Measurements from ENCODE around the gene DGKE.

The DGKE gene

DNA sequence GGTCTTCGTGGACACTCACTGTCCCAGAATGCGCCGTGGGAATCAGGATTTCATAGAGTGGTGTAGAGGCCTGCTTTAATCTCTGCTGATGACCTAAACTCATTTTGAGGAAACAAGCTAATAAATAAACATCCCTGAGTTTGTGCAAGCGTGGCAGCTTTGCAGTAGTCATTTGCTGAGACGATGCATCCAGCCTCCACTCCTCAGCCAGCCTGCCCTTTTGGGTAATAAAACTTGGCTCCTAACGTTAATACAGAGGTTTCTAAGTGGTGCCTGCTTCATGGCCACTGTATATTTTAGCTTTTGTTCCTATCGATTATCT is 1.3 kb downstream of the DGKE start:
- H3K27me3 ChIP-seq (ENCODE audit: control insufficient read depth in 5 of 5, insufficient read depth in 4 of 5, low read length in 5 of 5): peaks cover 0 to 2% (median 0%) of the 10 kb centered on the region in 5 donors
- peak overlapping the region in 4 of 5 donors; percentile 26 to 72 (median 54) for H3K9ac ChIP-seq (ENCODE audit: low read length in 5 of 5)
- H3K36me3 ChIP-seq (ENCODE audit: control insufficient read depth in 5 of 5, insufficient read depth in 5 of 5, low read length in 5 of 5): peaks cover 0 to 8% (median 0%) of the 10 kb centered on the region in 5 donors
- no peaks in the 10 kb centered on the region for H3K9me3 ChIP-seq (ENCODE audit: control insufficient read depth in 5 of 5, low read length in 5 of 5)
- peaks cover 0 to 55% (median 30%) of the 10 kb centered on the region in 5 donors for H3K4me1 ChIP-seq (ENCODE audit: control insufficient read depth in 5 of 5, insufficient read depth in 5 of 5, low read length in 5 of 5)
- no peak overlapping the region for H3K27ac ChIP-seq (ENCODE audit: low read depth, low read length)
- peak overlapping the region in 4 of 5 donors; percentile 62 to 85 (median 74) for H3K4me3 ChIP-seq (ENCODE audit: low read depth in 1 of 5, low read length in 5 of 5)

DNA sequence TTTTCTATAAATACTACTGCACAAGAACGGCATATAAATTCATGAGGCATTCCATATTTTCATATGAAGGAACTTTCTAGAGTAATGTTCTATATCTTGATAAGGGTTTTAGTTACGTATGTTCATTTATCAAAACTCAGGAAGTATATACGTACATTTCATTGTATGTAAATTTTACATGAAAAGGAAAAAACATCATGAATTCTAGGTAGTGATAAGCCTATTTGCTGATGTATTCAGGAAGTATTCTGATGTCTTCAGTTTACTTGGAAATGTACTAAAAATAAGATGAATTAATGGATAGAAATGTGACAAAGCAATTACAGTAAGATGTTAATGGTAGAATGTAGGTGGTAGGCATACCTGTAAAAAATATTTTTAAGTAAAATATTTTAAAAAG is 4.7 kb downstream of the DGKE start:
- Histone ChIP-seq H3K4me1 (ENCODE audit: control insufficient read depth in 5 of 5, insufficient read depth in 5 of 5, low read length in 5 of 5) (peaks cover 0 to 43% (median 15%) of the 10 kb centered on the region in 5 donors), H3K27ac (ENCODE audit: low read depth, low read length) (peak overlapping the region; percentile 33), H3K27me3 (ENCODE audit: control insufficient read depth in 5 of 5, insufficient read depth in 4 of 5, low read length in 5 of 5) (no peaks in the 10 kb centered on the region), H3K4me3 (ENCODE audit: low read depth in 1 of 5, low read length in 5 of 5) (no peak overlapping the region), H3K9me3 (ENCODE audit: control insufficient read depth in 5 of 5, low read length in 5 of 5) (no peaks in the 10 kb centered on the region), H3K9ac (ENCODE audit: low read length in 5 of 5) (no peak overlapping the region), H3K36me3 (ENCODE audit: control insufficient read depth in 5 of 5, insufficient read depth in 5 of 5, low read length in 5 of 5) (peaks cover 0 to 4% (median 0%) of the 10 kb centered on the region in 5 donors)

DNA sequence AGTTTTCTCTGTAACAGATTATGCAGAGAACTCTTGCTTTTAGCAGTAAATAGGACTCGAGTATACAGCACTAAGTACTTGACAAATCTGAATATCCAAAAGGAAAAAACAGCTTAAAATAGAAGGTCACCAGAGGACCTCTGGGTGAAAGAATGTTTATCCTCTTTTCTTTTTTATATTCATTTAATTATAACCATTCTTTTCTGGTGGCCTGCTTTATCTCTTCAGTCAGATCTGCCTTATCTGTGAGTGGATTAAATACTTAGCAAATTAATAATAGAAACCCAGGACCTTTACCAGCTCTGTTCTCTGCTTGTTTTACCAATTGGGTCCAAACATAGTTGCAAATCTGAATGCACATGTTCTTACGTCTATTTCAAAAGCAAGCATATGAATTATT is 8.6 kb downstream of the DGKE start:
- Histone ChIP-seq H3K27me3 (ENCODE audit: control insufficient read depth in 5 of 5, insufficient read depth in 4 of 5, low read length in 5 of 5) (no peaks in the 10 kb centered on the region), H3K9ac (ENCODE audit: low read length in 5 of 5) (no peak overlapping the region), H3K4me1 (ENCODE audit: control insufficient read depth in 5 of 5, insufficient read depth in 5 of 5, low read length in 5 of 5) (peaks cover 0 to 15% (median 0%) of the 10 kb centered on the region in 5 donors), H3K36me3 (ENCODE audit: control insufficient read depth in 5 of 5, insufficient read depth in 5 of 5, low read length in 5 of 5) (peaks cover 0 to 5% (median 0%) of the 10 kb centered on the region in 5 donors), H3K9me3 (ENCODE audit: control insufficient read depth in 5 of 5, low read length in 5 of 5) (no peaks in the 10 kb centered on the region), H3K27ac (ENCODE audit: low read depth, low read length) (no peak overlapping the region), H3K4me3 (ENCODE audit: low read depth in 1 of 5, low read length in 5 of 5) (no peak overlapping the region)

DNA sequence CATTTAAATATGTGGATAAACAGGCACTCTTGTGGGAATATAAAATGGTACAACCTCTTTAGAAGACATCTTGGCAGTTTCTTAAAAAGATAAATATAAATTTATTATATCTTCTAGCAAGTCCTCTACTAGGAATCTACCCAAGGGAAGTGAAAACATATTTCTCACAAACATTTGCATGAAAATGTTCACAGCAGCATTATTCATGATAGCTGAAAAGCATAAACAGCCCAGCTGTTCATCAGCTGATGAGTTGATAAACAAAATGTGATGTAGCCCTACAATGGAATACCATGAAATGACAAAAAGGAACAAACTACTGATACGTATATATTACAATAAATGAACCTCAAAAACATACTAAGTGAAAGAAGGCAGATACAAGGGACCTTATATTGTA is 12.0 kb downstream of the DGKE start:
- Histone ChIP-seq H3K4me3 (ENCODE audit: low read depth in 1 of 5, low read length in 5 of 5) (no peak overlapping the region), H3K27me3 (ENCODE audit: control insufficient read depth in 5 of 5, insufficient read depth in 4 of 5, low read length in 5 of 5) (no peaks in the 10 kb centered on the region), H3K9me3 (ENCODE audit: control insufficient read depth in 5 of 5, low read length in 5 of 5) (no peaks in the 10 kb centered on the region), H3K4me1 (ENCODE audit: control insufficient read depth in 5 of 5, insufficient read depth in 5 of 5, low read length in 5 of 5) (peaks cover 0 to 13% (median 0%) of the 10 kb centered on the region in 5 donors), H3K27ac (ENCODE audit: low read depth, low read length) (no peak overlapping the region), H3K9ac (ENCODE audit: low read length in 5 of 5) (no peak overlapping the region), H3K36me3 (ENCODE audit: control insufficient read depth in 5 of 5, insufficient read depth in 5 of 5, low read length in 5 of 5) (peaks cover 0 to 24% (median 13%) of the 10 kb centered on the region in 5 donors)

DNA sequence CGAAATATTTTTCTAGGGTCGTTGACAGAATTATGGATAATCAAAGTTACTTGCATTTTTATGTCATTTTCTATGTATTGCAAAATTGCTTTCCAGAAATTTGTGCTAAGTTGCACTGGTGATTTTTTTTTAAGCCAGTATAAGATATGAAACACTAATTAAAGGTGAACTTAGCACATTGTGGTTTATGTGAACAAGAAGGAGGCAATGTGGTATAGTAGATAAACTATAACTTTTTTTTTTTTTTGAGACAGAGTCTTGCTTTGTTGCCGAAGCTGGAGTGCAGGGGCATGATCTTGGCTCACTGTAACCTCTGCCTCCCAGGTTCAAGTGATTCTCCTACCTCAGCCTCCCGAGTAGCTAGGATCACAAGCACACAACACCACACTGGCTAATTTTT is 13.2 kb downstream of the DGKE start:
- Histone ChIP-seq H3K27me3 (ENCODE audit: control insufficient read depth in 5 of 5, insufficient read depth in 4 of 5, low read length in 5 of 5) (no peaks in the 10 kb centered on the region), H3K27ac (ENCODE audit: low read depth, low read length) (no peak overlapping the region), H3K4me1 (ENCODE audit: control insufficient read depth in 5 of 5, insufficient read depth in 5 of 5, low read length in 5 of 5) (peaks cover 0 to 21% (median 0%) of the 10 kb centered on the region in 5 donors), H3K9me3 (ENCODE audit: control insufficient read depth in 5 of 5, low read length in 5 of 5) (no peaks in the 10 kb centered on the region), H3K36me3 (ENCODE audit: control insufficient read depth in 5 of 5, insufficient read depth in 5 of 5, low read length in 5 of 5) (peaks cover 2 to 24% (median 13%) of the 10 kb centered on the region in 5 donors), H3K4me3 (ENCODE audit: low read depth in 1 of 5, low read length in 5 of 5) (no peak overlapping the region), H3K9ac (ENCODE audit: low read length in 5 of 5) (no peak overlapping the region)

DNA sequence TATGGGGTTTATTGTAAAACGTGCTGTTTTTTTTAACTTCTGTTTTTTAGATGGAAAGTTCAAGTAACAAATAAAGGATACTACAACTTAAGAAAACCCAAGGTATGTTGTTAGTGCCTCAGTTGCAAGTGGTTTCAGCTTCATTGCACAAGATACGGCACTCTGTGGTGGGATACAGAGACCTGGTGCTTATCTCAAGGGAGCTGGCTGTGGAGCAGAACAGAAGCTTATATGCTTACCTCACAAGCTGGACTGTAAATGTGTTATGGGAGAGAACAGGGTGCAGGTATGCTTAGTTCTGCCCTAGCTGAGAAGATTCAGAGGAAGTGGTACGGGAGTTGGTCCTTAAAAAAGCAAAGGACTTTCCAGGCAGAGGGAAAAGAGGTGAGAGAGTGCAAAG is 15.2 kb downstream of the DGKE start:
- H3K9me3 ChIP-seq (ENCODE audit: control insufficient read depth in 5 of 5, low read length in 5 of 5): no peaks in the 10 kb centered on the region
- H3K4me1 ChIP-seq (ENCODE audit: control insufficient read depth in 5 of 5, insufficient read depth in 5 of 5, low read length in 5 of 5): peaks cover 0 to 16% (median 0%) of the 10 kb centered on the region in 5 donors
- no peak overlapping the region for H3K27ac ChIP-seq (ENCODE audit: low read depth, low read length)
- no peak overlapping the region for H3K4me3 ChIP-seq (ENCODE audit: low read depth in 1 of 5, low read length in 5 of 5)
- no peak overlapping the region for H3K9ac ChIP-seq (ENCODE audit: low read length in 5 of 5)
- H3K27me3 ChIP-seq (ENCODE audit: control insufficient read depth in 5 of 5, insufficient read depth in 4 of 5, low read length in 5 of 5): no peaks in the 10 kb centered on the region
- H3K36me3 ChIP-seq (ENCODE audit: control insufficient read depth in 5 of 5, insufficient read depth in 5 of 5, low read length in 5 of 5): peaks cover 2 to 24% (median 13%) of the 10 kb centered on the region in 5 donors

DNA sequence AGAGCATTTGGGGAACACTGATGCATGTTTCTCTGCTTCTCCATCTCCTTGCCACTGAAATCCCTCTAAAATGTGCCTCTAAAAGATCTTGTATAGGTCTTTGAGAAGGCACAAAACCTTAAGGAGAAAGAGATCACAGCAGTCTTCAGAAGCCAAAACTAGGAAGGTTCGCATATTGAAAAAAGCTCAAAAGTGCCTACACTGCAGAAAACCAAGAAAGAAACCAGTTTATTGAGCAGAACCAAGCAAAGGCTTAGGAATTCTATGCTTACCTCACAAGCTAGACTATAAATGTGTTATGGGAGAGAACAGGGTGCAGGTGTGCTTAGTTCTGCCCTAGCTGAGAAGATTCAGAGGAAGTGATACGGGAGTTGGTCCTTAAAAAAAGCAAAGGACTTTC is 16.6 kb downstream of the DGKE start:
- no peak overlapping the region for H3K4me3 ChIP-seq (ENCODE audit: low read depth in 1 of 5, low read length in 5 of 5)
- peaks cover 0 to 16% (median 0%) of the 10 kb centered on the region in 5 donors for H3K4me1 ChIP-seq (ENCODE audit: control insufficient read depth in 5 of 5, insufficient read depth in 5 of 5, low read length in 5 of 5)
- H3K9ac ChIP-seq (ENCODE audit: low read length in 5 of 5): no peak overlapping the region
- no peaks in the 10 kb centered on the region for H3K27me3 ChIP-seq (ENCODE audit: control insufficient read depth in 5 of 5, insufficient read depth in 4 of 5, low read length in 5 of 5)
- H3K27ac ChIP-seq (ENCODE audit: low read depth, low read length): no peak overlapping the region
- H3K9me3 ChIP-seq (ENCODE audit: control insufficient read depth in 5 of 5, low read length in 5 of 5): no peaks in the 10 kb centered on the region
- H3K36me3 ChIP-seq (ENCODE audit: control insufficient read depth in 5 of 5, insufficient read depth in 5 of 5, low read length in 5 of 5): peaks cover 2 to 24% (median 13%) of the 10 kb centered on the region in 5 donors

DNA sequence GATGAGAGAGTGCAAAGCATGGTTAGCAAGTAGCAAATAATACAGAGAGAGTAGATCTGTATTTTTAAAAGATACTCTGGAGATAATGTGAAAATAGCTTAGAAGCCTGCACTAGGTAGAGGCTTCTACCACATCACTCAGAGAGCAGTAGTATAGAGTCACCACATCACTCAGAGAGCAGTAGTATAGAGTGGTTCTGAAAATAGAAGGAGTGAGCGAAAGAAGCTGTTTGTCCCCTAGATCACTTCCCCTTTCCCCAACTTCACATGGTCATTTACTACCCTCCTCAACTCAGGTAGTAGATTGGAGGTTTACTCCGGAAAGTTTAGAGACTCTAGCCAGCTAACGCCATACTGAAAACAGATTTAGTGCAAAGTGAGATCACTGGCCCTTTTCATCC is 17.1 kb downstream of the DGKE start:
- H3K27ac ChIP-seq (ENCODE audit: low read depth, low read length): no peak overlapping the region
- peaks cover 0 to 16% (median 0%) of the 10 kb centered on the region in 5 donors for H3K4me1 ChIP-seq (ENCODE audit: control insufficient read depth in 5 of 5, insufficient read depth in 5 of 5, low read length in 5 of 5)
- peaks cover 2 to 25% (median 13%) of the 10 kb centered on the region in 5 donors for H3K36me3 ChIP-seq (ENCODE audit: control insufficient read depth in 5 of 5, insufficient read depth in 5 of 5, low read length in 5 of 5)
- no peaks in the 10 kb centered on the region for H3K27me3 ChIP-seq (ENCODE audit: control insufficient read depth in 5 of 5, insufficient read depth in 4 of 5, low read length in 5 of 5)
- H3K9ac ChIP-seq (ENCODE audit: low read length in 5 of 5): no peak overlapping the region
- no peak overlapping the region for H3K4me3 ChIP-seq (ENCODE audit: low read depth in 1 of 5, low read length in 5 of 5)
- no peaks in the 10 kb centered on the region for H3K9me3 ChIP-seq (ENCODE audit: control insufficient read depth in 5 of 5, low read length in 5 of 5)

DNA sequence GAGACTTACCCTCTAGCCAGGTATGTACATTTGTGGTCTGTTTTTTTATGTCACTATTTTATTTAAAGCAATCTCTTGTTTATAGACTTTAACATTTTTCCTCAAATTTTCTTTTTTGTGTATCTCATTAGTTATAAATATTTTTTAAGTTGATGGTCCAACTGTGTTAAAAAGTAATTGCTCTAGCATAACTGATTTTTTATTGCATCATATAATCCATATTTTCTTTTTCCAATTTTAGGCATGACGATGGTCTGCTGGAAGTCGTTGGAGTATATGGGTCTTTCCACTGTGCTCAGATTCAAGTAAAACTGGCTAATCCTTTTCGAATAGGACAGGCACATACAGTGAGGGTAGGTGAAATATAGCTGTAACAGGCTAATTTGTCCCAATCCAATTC is 27.9 kb downstream of the DGKE start:
- Histone ChIP-seq H3K9me3 (ENCODE audit: control insufficient read depth in 5 of 5, low read length in 5 of 5) (no peaks in the 10 kb centered on the region), H3K9ac (ENCODE audit: low read length in 5 of 5) (no peak overlapping the region), H3K27me3 (ENCODE audit: control insufficient read depth in 5 of 5, insufficient read depth in 4 of 5, low read length in 5 of 5) (no peaks in the 10 kb centered on the region), H3K4me3 (ENCODE audit: low read depth in 1 of 5, low read length in 5 of 5) (no peak overlapping the region), H3K27ac (ENCODE audit: low read depth, low read length) (no peak overlapping the region), H3K4me1 (ENCODE audit: control insufficient read depth in 5 of 5, insufficient read depth in 5 of 5, low read length in 5 of 5) (no peaks in the 10 kb centered on the region), H3K36me3 (ENCODE audit: control insufficient read depth in 5 of 5, insufficient read depth in 5 of 5, low read length in 5 of 5) (peaks cover 4 to 35% (median 10%) of the 10 kb centered on the region in 5 donors)

DNA sequence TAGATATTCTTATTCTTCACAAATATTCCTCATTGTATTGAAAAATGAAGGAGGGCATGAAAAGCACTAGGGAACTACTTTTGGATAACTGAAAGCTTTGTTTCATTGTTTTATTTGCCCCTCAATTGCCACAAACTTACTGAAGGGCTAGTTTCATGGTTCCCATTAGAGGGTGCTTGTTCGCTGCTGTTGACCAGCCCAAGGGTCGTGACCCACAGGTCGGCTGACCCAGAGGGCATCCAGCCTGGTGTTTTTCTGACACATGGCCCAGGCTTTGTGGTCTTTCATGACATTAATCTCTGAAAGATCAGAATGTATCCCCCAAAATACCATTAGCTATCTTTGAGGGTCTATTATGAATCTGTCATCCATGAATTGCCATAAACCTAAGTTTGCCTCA is 30.0 kb downstream of the DGKE start:
- Histone ChIP-seq H3K27ac (ENCODE audit: low read depth, low read length) (no peak overlapping the region), H3K36me3 (ENCODE audit: control insufficient read depth in 5 of 5, insufficient read depth in 5 of 5, low read length in 5 of 5) (peaks cover 4 to 31% (median 10%) of the 10 kb centered on the region in 5 donors), H3K27me3 (ENCODE audit: control insufficient read depth in 5 of 5, insufficient read depth in 4 of 5, low read length in 5 of 5) (no peaks in the 10 kb centered on the region), H3K9me3 (ENCODE audit: control insufficient read depth in 5 of 5, low read length in 5 of 5) (no peaks in the 10 kb centered on the region), H3K4me3 (ENCODE audit: low read depth in 1 of 5, low read length in 5 of 5) (no peak overlapping the region), H3K4me1 (ENCODE audit: control insufficient read depth in 5 of 5, insufficient read depth in 5 of 5, low read length in 5 of 5) (no peaks in the 10 kb centered on the region), H3K9ac (ENCODE audit: low read length in 5 of 5) (no peak overlapping the region)

DNA sequence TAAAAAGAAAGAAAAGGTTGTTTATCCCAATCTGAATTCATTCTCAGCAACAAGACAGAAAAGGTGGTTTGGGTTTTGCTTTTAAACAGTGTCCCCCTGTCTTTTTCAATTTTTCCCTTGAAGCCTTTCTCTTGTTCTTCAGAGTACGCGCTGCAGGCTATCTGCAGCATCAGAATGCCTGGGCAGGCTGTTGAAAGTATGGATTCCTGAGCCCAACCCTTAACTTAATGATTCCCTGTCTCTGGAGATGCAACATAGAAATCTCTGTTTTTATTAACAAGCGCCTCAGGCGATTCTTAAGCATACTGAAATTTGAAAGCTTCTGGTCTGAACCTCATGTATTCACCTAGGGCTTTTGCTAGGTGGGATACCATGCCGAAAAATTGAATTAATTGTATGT is 32.1 kb downstream of the DGKE start:
- no peaks in the 10 kb centered on the region for H3K4me1 ChIP-seq (ENCODE audit: control insufficient read depth in 5 of 5, insufficient read depth in 5 of 5, low read length in 5 of 5)
- H3K36me3 ChIP-seq (ENCODE audit: control insufficient read depth in 5 of 5, insufficient read depth in 5 of 5, low read length in 5 of 5): peaks cover 0 to 22% (median 10%) of the 10 kb centered on the region in 5 donors
- H3K27me3 ChIP-seq (ENCODE audit: control insufficient read depth in 5 of 5, insufficient read depth in 4 of 5, low read length in 5 of 5): no peaks in the 10 kb centered on the region
- no peak overlapping the region for H3K9ac ChIP-seq (ENCODE audit: low read length in 5 of 5)
- H3K27ac ChIP-seq (ENCODE audit: low read depth, low read length): no peak overlapping the region
- H3K9me3 ChIP-seq (ENCODE audit: control insufficient read depth in 5 of 5, low read length in 5 of 5): no peaks in the 10 kb centered on the region
- H3K4me3 ChIP-seq (ENCODE audit: low read depth in 1 of 5, low read length in 5 of 5): no peak overlapping the region
